Measurements from ENCODE around the gene ERF.

DNA sequence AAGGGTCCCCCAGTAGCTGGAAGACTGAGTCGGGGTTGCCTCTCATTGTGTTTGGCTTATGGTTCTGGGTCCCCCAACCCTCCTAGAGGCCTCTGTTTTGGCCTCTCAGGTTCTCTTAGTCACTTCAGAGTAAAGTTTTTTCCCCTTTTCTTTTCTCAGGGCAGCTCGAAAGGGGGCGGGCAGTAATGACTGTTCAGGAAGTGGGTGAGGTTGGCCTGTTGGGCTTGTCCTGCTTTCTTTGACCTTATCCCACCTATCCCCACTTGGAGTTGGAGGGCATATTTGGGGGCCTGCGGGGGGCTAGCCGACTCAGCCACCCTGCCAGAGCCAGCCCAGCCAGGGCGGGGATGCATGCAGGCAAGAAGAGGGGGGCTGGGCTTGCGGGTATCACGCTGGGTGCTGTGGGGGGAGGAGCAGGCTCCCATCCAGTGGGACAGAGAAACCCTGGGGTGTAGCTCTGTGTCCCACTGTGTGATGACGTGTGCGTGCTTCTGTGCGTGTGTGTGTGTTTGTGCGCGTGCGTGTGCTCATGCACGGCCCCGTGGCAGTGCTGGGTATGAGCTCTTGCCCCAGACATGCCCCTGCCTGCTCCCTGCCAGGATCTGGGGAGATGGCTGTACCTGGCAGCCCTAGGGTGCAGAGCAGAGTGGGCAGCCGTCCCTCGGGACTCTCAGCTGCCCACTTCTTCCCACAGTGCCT lies 15.6 kb upstream of the ERF start:
- TF ChIP-seq CTCF (IDR thresholded peaks at IDR 0.05) (no peak), POLR2AphosphoS5 (IDR thresholded peaks at IDR 0.05) (peak; percentile 47 to 82 (median 54)), EP300 (IDR thresholded peaks at IDR 0.05) (peak in 2 of 4 donors; percentile 41 to 61)

All from sigmoid colon (tissue), 4 donors.